Measurements from ENCODE around the gene CBFA2T2. TPM values are rescaled to one million over a fixed set of nuclear protein-coding genes. Genes with fewer than 3 reads are reported as not detected.

CBFA2T2 gene
- total RNA-seq, 2 donors from 2014 or later = 20.9 to 23.8 TPM

DNA sequence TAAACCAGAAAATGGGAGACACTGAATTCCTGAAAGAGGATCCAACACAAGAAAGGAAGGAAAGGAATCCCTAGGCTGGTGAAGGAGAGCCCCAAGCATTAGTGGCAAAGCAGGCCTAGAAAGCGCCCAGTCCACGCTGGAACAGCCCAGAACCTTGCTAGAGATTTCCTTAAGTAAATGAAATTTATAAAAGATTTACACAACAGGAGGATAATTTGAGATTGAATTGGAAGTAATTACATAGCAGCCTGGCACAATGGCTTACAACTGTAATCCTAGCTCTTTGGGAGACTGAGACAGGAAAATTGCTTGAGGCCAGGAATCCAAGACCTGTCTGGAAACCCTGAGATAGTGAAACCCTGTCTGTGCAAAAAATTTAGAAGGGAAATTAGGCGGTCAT lies 145.4 kb downstream of the CBFA2T2 start:
- H3K36me3 ChIP-seq = peaks cover 7% of the 10 kb centered on the region
- H3K27me3 ChIP-seq = no peaks in the 10 kb centered on the region

DNA sequence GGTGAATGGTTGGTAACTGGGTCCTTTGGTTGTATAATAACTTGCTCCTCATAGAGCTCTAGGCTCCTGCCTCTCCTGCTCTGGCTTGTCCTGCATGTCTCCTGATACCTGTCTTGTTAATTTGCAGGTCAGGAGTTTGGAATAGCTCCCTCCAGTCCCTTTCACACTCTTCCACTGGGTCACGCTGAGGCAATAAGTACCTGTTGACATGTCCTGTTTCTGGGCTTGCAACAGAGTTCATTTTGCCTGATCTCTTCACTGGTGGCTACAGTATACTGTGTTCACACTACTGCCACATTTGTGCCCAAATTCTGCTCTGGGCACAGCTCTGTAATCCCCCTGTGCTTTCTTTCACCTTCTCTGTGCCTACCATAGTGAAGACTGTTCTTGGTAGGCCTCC lies 146.9 kb downstream of the CBFA2T2 start:
- intact Hi-C loops (cut with DNase I) = no loop called here
- no peak overlapping the region for H3K4me3 ChIP-seq

More for the DNA sequence above, 145.4 kb downstream of the CBFA2T2 start:
- no peak overlapping the region for H3K9ac ChIP-seq (ENCODE audit: low read depth in 2 of 2, low read length in 2 of 2)
- no peaks in the 10 kb centered on the region for H3K4me1 ChIP-seq
- H3K27ac ChIP-seq = no peak overlapping the region
- intact Hi-C loops (cut with DNase I) = no loop called here
- no peak for DNase-seq
- no peak overlapping the region for H3K4me3 ChIP-seq
- no peaks in the 10 kb centered on the region for H3K9me3 ChIP-seq
- TF ChIP-seq, protein P1, sequence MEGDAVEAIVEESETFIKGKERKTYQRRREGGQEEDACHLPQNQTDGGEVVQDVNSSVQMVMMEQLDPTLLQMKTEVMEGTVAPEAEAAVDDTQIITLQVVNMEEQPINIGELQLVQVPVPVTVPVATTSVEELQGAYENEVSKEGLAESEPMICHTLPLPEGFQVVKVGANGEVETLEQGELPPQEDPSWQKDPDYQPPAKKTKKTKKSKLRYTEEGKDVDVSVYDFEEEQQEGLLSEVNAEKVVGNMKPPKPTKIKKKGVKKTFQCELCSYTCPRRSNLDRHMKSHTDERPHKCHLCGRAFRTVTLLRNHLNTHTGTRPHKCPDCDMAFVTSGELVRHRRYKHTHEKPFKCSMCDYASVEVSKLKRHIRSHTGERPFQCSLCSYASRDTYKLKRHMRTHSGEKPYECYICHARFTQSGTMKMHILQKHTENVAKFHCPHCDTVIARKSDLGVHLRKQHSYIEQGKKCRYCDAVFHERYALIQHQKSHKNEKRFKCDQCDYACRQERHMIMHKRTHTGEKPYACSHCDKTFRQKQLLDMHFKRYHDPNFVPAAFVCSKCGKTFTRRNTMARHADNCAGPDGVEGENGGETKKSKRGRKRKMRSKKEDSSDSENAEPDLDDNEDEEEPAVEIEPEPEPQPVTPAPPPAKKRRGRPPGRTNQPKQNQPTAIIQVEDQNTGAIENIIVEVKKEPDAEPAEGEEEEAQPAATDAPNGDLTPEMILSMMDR (IDR thresholded peaks at IDR 0.05) = no peak

DNA sequence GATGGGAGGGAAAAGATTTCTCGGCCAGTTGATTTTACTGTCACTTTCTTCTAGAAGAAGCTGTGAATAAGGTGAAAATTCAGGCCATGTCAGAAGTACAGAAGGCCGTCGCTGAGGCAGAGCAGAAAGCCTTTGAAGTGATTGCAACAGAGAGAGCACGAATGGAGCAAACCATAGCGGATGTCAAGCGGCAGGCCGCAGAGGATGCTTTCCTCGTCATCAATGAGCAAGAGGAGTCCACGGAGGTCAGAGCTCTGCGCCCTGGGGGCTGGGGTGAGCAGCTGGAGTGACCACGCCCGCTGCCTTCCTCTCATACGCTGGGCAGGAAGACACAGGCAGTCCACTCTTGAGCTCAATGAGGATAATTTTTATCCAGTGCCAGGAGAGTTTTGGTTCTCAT lies 150.4 kb downstream of the CBFA2T2 start:
- no peak overlapping the region for H3K9ac ChIP-seq (ENCODE audit: low read depth in 2 of 2, low read length in 2 of 2)
- H3K4me1 ChIP-seq = no peaks in the 10 kb centered on the region
- no peak overlapping the region for H3K27ac ChIP-seq
- TF ChIP-seq, protein P1 (IDR thresholded peaks at IDR 0.05) = no peak
- intact Hi-C loops (cut with DNase I) = no loop called here
- DNase-seq = no peak
- H3K9me3 ChIP-seq = no peaks in the 10 kb centered on the region
- no peaks in the 10 kb centered on the region for H3K27me3 ChIP-seq
- H3K36me3 ChIP-seq = peaks cover 7% of the 10 kb centered on the region
- no peak overlapping the region for H3K4me3 ChIP-seq

More for the DNA sequence above, 146.9 kb downstream of the CBFA2T2 start:
- H3K9me3 ChIP-seq = no peaks in the 10 kb centered on the region
- TF ChIP-seq, protein P1 (IDR thresholded peaks at IDR 0.05) = no peak
- H3K4me1 ChIP-seq = no peaks in the 10 kb centered on the region
- DNase-seq = no peak
- no peaks in the 10 kb centered on the region for H3K27me3 ChIP-seq
- no peak overlapping the region for H3K27ac ChIP-seq
- no peak overlapping the region for H3K9ac ChIP-seq (ENCODE audit: low read depth in 2 of 2, low read length in 2 of 2)
- H3K36me3 ChIP-seq = peaks cover 7% of the 10 kb centered on the region

DNA sequence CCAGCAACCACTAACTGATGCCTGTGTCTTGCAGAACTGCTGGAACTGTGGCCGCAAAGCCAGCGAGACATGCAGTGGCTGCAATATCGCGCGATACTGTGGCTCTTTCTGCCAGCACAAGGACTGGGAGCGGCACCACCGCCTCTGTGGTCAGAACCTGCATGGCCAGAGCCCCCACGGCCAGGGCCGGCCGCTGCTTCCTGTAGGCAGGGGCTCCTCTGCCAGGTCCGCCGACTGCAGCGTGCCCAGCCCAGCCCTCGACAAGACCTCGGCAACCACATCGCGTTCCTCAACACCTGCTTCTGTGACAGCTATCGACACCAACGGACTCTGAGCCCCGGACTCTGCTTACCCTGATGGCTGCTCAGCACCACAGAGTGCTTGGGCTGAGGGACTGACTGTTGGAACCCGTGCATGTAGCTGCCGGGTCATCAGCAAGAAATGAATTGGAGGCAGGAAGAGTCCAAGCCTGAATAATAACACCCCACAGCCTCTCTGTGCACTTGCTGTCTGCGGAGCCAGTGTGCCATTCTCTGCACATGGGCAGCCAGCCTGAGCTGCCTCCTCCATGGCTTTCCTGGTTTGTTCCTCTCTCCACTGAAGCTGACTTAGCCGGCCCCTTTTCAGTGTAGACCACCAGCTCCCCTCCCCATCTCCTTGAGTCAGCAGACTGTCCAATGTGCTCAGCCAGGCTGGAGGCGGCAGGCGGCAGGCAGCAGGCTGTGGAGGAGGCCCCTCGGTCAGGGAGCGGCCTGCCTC lies 154.6 kb downstream of the CBFA2T2 start:
- H3K9ac ChIP-seq (ENCODE audit: low read depth in 2 of 2, low read length in 2 of 2) = no peak overlapping the region
- intact Hi-C loops (cut with DNase I) = no loop called here
- no peak for DNase-seq
- no peaks in the 10 kb centered on the region for H3K9me3 ChIP-seq
- no peak overlapping the region for H3K4me3 ChIP-seq
- H3K4me1 ChIP-seq = no peaks in the 10 kb centered on the region
- H3K36me3 ChIP-seq = peaks cover 7% of the 10 kb centered on the region
- no peaks in the 10 kb centered on the region for H3K27me3 ChIP-seq
- TF ChIP-seq, protein P1 (IDR thresholded peaks at IDR 0.05) = no peak
- no peak overlapping the region for H3K27ac ChIP-seq

DNA sequence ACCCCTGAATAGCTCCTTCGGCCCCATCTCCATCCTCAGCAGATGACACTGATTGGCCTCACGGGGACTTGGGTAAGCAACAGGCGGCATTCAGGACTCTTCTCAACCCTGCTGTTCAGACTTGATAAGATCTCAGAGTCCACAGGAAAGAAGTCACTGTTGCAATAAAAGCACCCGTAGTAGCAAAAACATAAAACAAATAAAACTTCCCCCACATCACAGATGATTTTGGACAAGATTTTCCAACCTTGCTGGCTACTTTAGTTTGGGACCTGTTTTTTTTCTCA lies 155.1 kb downstream of the CBFA2T2 start:
- intact Hi-C loops (cut with DNase I) = no loop called here
- TF ChIP-seq, protein P1 (IDR thresholded peaks at IDR 0.05) = no peak
- H3K9me3 ChIP-seq = no peaks in the 10 kb centered on the region
- DNase-seq = no peak
- H3K27ac ChIP-seq = no peak overlapping the region
- H3K9ac ChIP-seq (ENCODE audit: low read depth in 2 of 2, low read length in 2 of 2) = no peak overlapping the region
- H3K4me1 ChIP-seq = no peaks in the 10 kb centered on the region
- H3K36me3 ChIP-seq = peaks cover 4% of the 10 kb centered on the region
- H3K4me3 ChIP-seq = no peak overlapping the region
- H3K27me3 ChIP-seq = no peaks in the 10 kb centered on the region

Data from colonic mucosa (tissue), 4 donors.